GM12878 (cell line): Measurements from ENCODE around the gene PPDPF. TPM values are rescaled to one million over a fixed set of nuclear protein-coding genes. Genes with fewer than 3 reads are reported as not detected.
A peak's percentile ranks its signal among the peaks of the same experiment; 100 is the strongest.

Experiments used
- BHLHE40 ChIP-seq, 2 experiments: fragments of 450-650 bp in 1 of 2; IDR thresholded peaks; 2 replicates each; pipeline ENCODE4 v1.6.1; 2011 to 2017; ENCODE audit warnings: low read depth in 2 of 2, borderline replicate concordance in 1 of 2, improper control_type of control experiment in 1 of 2, low read length in 1 of 2, mild to moderate bottlenecking in 1 of 2
- CBX5 ChIP-seq: sonication (generic); IDR thresholded peaks from 2 replicates; pipeline ENCODE4 v1.6.1; 2016; ENCODE audit warnings: low read depth, moderate library complexity, mild to moderate bottlenecking, inconsistent platforms
- CEBPZ ChIP-seq: fragments of 150-350 bp; IDR thresholded peaks from 2 replicates; pipeline ENCODE4 v1.6.1; 2016; ENCODE audit warnings: low read depth, low read length
- E2F8 ChIP-seq: fragments of 450-650 bp; IDR thresholded peaks from 2 replicates; pipeline ENCODE4 v1.6.1; 2018; ENCODE audit warnings: mild to moderate bottlenecking, low read depth, moderate library complexity; ENCODE audit not compliant: partially characterized antibody
- EGR1 ChIP-seq, 2 experiments: IDR thresholded peaks; 1 replicate in 1 of 2; 2 replicates in 1 of 2; pipeline ENCODE4 v1.6.1; 2011 to 2012; ENCODE audit warnings: low read depth in 2 of 2, low read length in 2 of 2, borderline replicate concordance in 1 of 2, mild to moderate bottlenecking in 1 of 2, moderate library complexity in 1 of 2
- ETV6 ChIP-seq, 2 experiments: fragments of 450-650 bp in 1 of 2; IDR thresholded peaks in 1 of 2; conservative IDR thresholded peaks in 1 of 2; 2 replicates each; pipeline ENCODE4 v1.6.1; 2014; ENCODE audit warnings: antibody characterized with exemption in 1 of 2, borderline replicate concordance in 1 of 2, low read depth in 1 of 2, mild to moderate bottlenecking in 1 of 2, moderate library complexity in 1 of 2
- FOXM1 ChIP-seq: IDR thresholded peaks from 2 replicates; pipeline ENCODE4 v1.6.1; 2012; ENCODE audit warnings: low read depth, mild to moderate bottlenecking, inconsistent platforms, low read length, moderate library complexity
- HCFC1 ChIP-seq: fragments of 150-350 bp; IDR thresholded peaks from 2 replicates; pipeline ENCODE4 v1.6.1; 2014; ENCODE audit warnings: low read length
- JUND ChIP-seq: IDR thresholded peaks from 2 replicates; pipeline ENCODE4 v1.6.1; 2012; ENCODE audit warnings: low read depth, mild to moderate bottlenecking, low read length, improper control_type of control experiment, moderate library complexity
- KLF5 ChIP-seq: fragments of 450-650 bp; IDR thresholded peaks from 2 replicates; pipeline ENCODE4 v1.6.1; 2014; ENCODE audit warnings: mild to moderate bottlenecking; ENCODE audit not compliant: partially characterized antibody
- LARP7 ChIP-seq: fragments of 450-650 bp; IDR thresholded peaks from 2 replicates; pipeline ENCODE4 v1.6.1; 2017; ENCODE audit warnings: mild to moderate bottlenecking
- MTA2 ChIP-seq: fragments of 450-650 bp; IDR thresholded peaks from 2 replicates; pipeline ENCODE4 v1.6.1; 2016; ENCODE audit warnings: low read depth, mild to moderate bottlenecking, moderate library complexity
- NFIC ChIP-seq: IDR thresholded peaks from 2 replicates; pipeline ENCODE4 v1.6.1; 2012; ENCODE audit warnings: low read depth, mild to moderate bottlenecking, inconsistent platforms, low read length, moderate library complexity
- NR2C2 ChIP-seq: IDR thresholded peaks from 2 replicates; pipeline ENCODE4 v1.6.1; 2011; ENCODE audit warnings: borderline replicate concordance, low read depth; ENCODE audit not compliant: control insufficient read depth, insufficient read length
- NRF1 ChIP-seq: conservative IDR thresholded peaks from 2 replicates; pipeline ENCODE4 v1.6.1; 2011; ENCODE audit warnings: mild to moderate bottlenecking, low read depth, low read length, improper control_type of control experiment
- POLR2AphosphoS2 ChIP-seq: IDR thresholded peaks from 2 replicates; pipeline ENCODE4 v1.6.1; 2011; ENCODE audit warnings: low read depth, mild to moderate bottlenecking, low read length, improper control_type of control experiment, moderate library complexity
- RBBP5 ChIP-seq: fragments of 200-600 bp; sonication (generic); conservative IDR thresholded peaks from 2 replicates; pipeline ENCODE4 v1.6.1; 2016
- RFX5 ChIP-seq: IDR thresholded peaks from 2 replicates; pipeline ENCODE4 v1.6.1; 2011; ENCODE audit warnings: low read depth, low read length, improper control_type of control experiment
- RUNX3 ChIP-seq: IDR thresholded peaks from 2 replicates; pipeline ENCODE4 v1.6.1; 2012; ENCODE audit warnings: low read length, inconsistent platforms
- SIX5 ChIP-seq: IDR thresholded peaks from 2 replicates; pipeline ENCODE4 v1.6.1; 2011; ENCODE audit warnings: mild to moderate bottlenecking, low read depth, low read length, moderate library complexity; ENCODE audit not compliant: severe bottlenecking
- SMARCA5 ChIP-seq: fragments of 450-650 bp; IDR thresholded peaks from 2 replicates; pipeline ENCODE4 v1.6.1; 2017; ENCODE audit warnings: mild to moderate bottlenecking
- SP1 ChIP-seq: IDR thresholded peaks from one replicate; pipeline ENCODE4 v1.6.1; 2011; ENCODE audit warnings: low read depth, low read length
- SUZ12 ChIP-seq: fragments of 200-600 bp; sonication (generic); IDR thresholded peaks from one replicate; pipeline ENCODE4 v1.6.1; 2018; ENCODE audit warnings: antibody characterized with exemption, mild to moderate bottlenecking; ENCODE audit not compliant: unreplicated experiment
- ZBED1 ChIP-seq: IDR thresholded peaks from 2 replicates; pipeline ENCODE4 v1.6.1; 2016; ENCODE audit warnings: borderline replicate concordance
- ZNF207 ChIP-seq: fragments of 450-650 bp; IDR thresholded peaks from 2 replicates; pipeline ENCODE4 v1.6.1; 2014; ENCODE audit warnings: antibody characterized with exemption, mild to moderate bottlenecking, borderline replicate concordance
- ZNF217 ChIP-seq: fragments of 450-650 bp; IDR thresholded peaks from 2 replicates; pipeline ENCODE4 v1.6.1; 2017; ENCODE audit warnings: antibody characterized with exemption, mild to moderate bottlenecking
- ZNF384 ChIP-seq: IDR thresholded peaks from 2 replicates; pipeline ENCODE4 v1.6.1; 2012; ENCODE audit warnings: low read depth, mild to moderate bottlenecking, low read length, improper control_type of control experiment, borderline replicate concordance
- polyA plus RNA-seq, 11 experiments: library from polyadenylated mRNA; depleted of rRNA in 4 of 11; unstranded in 6 of 11; stranded (reverse) in 5 of 11; fragments of >200 nt; fragmentation: Nextera tagmentation in 4 of 11; fragmentation: Illumina TruSeq in 1 of 11; extraction: Ambion mirVana in 4 of 11; extraction: Trizol in 1 of 11; gene quantifications; 1 replicate in 1 of 11; 2 replicates in 10 of 11; pipeline versions ENCODE4 v1.2.1 to v1.2.3, GENCODE V29; 2011 to 2016; ENCODE audit warnings: inconsistent platforms in 2 of 11, missing spikeins in 2 of 11, low read depth in 1 of 11
- total RNA-seq, 4 experiments: library from RNA; depleted of rRNA in 3 of 4; stranded (reverse); fragments of >200 nt in 3 of 4; fragmentation: Illumina TruSeq in 1 of 4; extraction: Trizol in 1 of 4; gene quantifications; 2 replicates each; pipeline versions ENCODE4 v1.2.1 to v1.2.3, GENCODE V29; 2013 to 2021

Gene PPDPF
- total and polyA plus RNA-seq, 10 of the 15 experiments (the other 5 are each of a cell fraction or from before 2014, with no cell fraction given), result 0.32 to 154 (median 22.8) TPM

- TF ChIP-seq RBBP5 (no peak), JUND (no peak), POLR2AphosphoS2 (no peak), E2F8 (no peak), SUZ12 (no peak), SMARCA5 (peak; percentile 64), HCFC1 (no peak), LARP7 (peak; percentile 80), SP1 (peak; percentile 77), ZBED1 (no peak), ETV6 (conservative IDR thresholded peaks at IDR 0.05 in 1 of 2, IDR thresholded peaks at IDR 0.05 in 1 of 2; ENCODE audit: borderline replicate concordance in 1 of 2, low read depth in 1 of 2) (no peak), KLF5 (peak; percentile 27), CEBPZ (no peak), ZNF384 (no peak), NRF1 (no peak), CBX5 (no peak), RUNX3 (peak; percentile 78), ZNF207 (0 out of 2 replicates have a peak, but pooled peaks have one; percentile 77), BHLHE40 (IDR thresholded peaks at IDR 0.05; ENCODE audit: borderline replicate concordance in 1 of 2, low read depth in 2 of 2, low read length in 1 of 2) (peak; percentile 8 to 50; a peak in 2 of 4 replicates), MTA2 (no peak), NR2C2 (no peak), NFIC (no peak), FOXM1 (no peak), EGR1 (IDR thresholded peaks at IDR 0.05; ENCODE audit: borderline replicate concordance in 1 of 2, low read depth in 2 of 2, low read length in 2 of 2) (peak in 1 of 2 experiments; percentile 91; a peak in 2 of 3 replicates), SIX5 (no peak), RFX5 (no peak), ZNF217 (no peak)
Measured at GRCh38 chr20:63553251-63553932, 32.8 kb downstream of the PPDPF start (continued).
